Ishikawa (cell line): ENCODE measurements around the gene HOXA5.

Source experiments
- CEBPB ChIP-seq: IDR thresholded peaks from 2 replicates; pipeline ENCODE4 v1.6.1; 2012
- CREB1 ChIP-seq: IDR thresholded peaks from 2 replicates; pipeline ENCODE4 v1.6.1; 2012; ENCODE audit warnings: low read depth
- EGR1 ChIP-seq: IDR thresholded peaks from 2 replicates; pipeline ENCODE4 v1.6.1; 2012
- EP300 ChIP-seq: IDR thresholded peaks from 2 replicates; pipeline ENCODE4 v1.6.1; 2012; ENCODE audit warnings: borderline replicate concordance
- FOXM1 ChIP-seq: IDR thresholded peaks from 2 replicates; pipeline ENCODE4 v1.6.1; 2012; ENCODE audit warnings: low read depth, borderline replicate concordance
- NFIC ChIP-seq: IDR thresholded peaks from 2 replicates; pipeline ENCODE4 v1.6.1; 2012
- RAD21 ChIP-seq: IDR thresholded peaks from 2 replicates; pipeline ENCODE4 v1.6.1; 2012; ENCODE audit warnings: low read depth
- TAF1 ChIP-seq: IDR thresholded peaks from 2 replicates; pipeline ENCODE4 v1.6.1; 2012; ENCODE audit warnings: low read depth, mild to moderate bottlenecking
- TCF12 ChIP-seq: IDR thresholded peaks from 2 replicates; pipeline ENCODE4 v1.6.1; 2012; ENCODE audit warnings: low read depth
- TEAD4 ChIP-seq: IDR thresholded peaks from 2 replicates; pipeline ENCODE4 v1.6.1; 2012
- YY1 ChIP-seq: IDR thresholded peaks from 2 replicates; pipeline ENCODE4 v1.6.1; 2012; ENCODE audit warnings: low read depth
- ZBTB7A ChIP-seq: IDR thresholded peaks from 2 replicates; pipeline ENCODE4 v1.6.1; 2012; ENCODE audit warnings: low read depth
- TF ChIP-seq, protein P1 (sequence below): IDR thresholded peaks from 2 replicates; pipeline ENCODE4 v1.6.1; 2012; ENCODE audit warnings: low read depth, mild to moderate bottlenecking
- TF ChIP-seq, protein P2 (sequence below): IDR thresholded peaks from 2 replicates; pipeline ENCODE4 v1.6.1; 2012
- TF ChIP-seq, protein P3 (sequence below): IDR thresholded peaks from 2 replicates; pipeline ENCODE4 v1.6.1; 2012

Gene HOXA5

DNA sequence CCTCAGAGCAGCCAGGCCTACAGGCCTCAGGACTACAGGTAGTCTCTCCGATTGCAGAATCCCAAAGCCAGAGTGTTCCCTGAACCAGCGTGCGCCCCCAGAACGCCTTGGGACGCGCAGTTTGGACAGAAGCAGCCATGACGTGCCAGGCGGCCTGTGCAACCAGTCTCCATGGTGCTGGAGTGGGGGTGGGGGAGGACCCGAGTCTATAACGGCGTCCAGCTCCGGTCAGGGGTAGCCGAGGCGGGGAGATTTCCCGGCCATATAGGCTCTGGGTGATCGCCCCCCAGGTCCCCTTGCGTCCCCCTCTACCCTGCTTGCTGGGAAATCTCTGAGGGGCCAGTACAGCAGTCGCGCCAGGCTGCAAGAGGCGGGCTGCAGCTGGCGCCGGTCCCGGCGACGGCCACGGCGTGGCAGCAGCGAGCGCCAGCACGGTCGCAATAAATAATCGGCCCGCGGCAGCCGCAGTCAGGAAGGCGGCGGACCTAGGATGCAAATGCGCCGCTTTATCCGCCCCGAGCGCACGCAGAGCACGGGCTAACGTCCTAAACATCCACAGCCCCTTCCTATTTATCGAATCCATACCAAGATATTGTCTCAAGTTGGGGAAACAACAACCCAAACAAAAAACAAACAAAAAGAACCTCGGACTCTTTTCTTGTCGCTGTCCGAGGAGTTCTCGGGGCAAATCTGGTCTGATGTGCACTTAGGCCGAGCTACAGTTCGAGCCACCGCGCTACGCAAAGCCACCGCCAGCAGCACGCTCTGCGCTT is 7.3 kb upstream of the HOXA5 start:
- TF ChIP-seq CEBPB (no peak), EGR1 (0 out of 2 replicates have a peak, but pooled peaks have one; percentile 8), TEAD4 (peak; percentile 6; the same call in 1 of the 2 replicates), ZBTB7A (peak; percentile 39; the same call in 1 of the 2 replicates), CREB1 (no peak), FOXM1 (no peak), TAF1 (peak; percentile 47; the same call in 1 of the 2 replicates), EP300 (no peak), NFIC (0 out of 2 replicates have a peak, but pooled peaks have one; percentile 40), RAD21 (peak; percentile 47; the same call in 1 of the 2 replicates), TCF12 (peak; percentile 39; the same call in 1 of the 2 replicates), YY1 (peak; percentile 73; the same call in 1 of the 2 replicates)
- TF ChIP-seq, protein P1, sequence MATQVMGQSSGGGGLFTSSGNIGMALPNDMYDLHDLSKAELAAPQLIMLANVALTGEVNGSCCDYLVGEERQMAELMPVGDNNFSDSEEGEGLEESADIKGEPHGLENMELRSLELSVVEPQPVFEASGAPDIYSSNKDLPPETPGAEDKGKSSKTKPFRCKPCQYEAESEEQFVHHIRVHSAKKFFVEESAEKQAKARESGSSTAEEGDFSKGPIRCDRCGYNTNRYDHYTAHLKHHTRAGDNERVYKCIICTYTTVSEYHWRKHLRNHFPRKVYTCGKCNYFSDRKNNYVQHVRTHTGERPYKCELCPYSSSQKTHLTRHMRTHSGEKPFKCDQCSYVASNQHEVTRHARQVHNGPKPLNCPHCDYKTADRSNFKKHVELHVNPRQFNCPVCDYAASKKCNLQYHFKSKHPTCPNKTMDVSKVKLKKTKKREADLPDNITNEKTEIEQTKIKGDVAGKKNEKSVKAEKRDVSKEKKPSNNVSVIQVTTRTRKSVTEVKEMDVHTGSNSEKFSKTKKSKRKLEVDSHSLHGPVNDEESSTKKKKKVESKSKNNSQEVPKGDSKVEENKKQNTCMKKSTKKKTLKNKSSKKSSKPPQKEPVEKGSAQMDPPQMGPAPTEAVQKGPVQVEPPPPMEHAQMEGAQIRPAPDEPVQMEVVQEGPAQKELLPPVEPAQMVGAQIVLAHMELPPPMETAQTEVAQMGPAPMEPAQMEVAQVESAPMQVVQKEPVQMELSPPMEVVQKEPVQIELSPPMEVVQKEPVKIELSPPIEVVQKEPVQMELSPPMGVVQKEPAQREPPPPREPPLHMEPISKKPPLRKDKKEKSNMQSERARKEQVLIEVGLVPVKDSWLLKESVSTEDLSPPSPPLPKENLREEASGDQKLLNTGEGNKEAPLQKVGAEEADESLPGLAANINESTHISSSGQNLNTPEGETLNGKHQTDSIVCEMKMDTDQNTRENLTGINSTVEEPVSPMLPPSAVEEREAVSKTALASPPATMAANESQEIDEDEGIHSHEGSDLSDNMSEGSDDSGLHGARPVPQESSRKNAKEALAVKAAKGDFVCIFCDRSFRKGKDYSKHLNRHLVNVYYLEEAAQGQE: peak; percentile 64
- TF ChIP-seq, protein P2, sequence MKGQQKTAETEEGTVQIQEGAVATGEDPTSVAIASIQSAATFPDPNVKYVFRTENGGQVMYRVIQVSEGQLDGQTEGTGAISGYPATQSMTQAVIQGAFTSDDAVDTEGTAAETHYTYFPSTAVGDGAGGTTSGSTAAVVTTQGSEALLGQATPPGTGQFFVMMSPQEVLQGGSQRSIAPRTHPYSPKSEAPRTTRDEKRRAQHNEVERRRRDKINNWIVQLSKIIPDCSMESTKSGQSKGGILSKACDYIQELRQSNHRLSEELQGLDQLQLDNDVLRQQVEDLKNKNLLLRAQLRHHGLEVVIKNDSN: no peak
- TF ChIP-seq, protein P3, sequence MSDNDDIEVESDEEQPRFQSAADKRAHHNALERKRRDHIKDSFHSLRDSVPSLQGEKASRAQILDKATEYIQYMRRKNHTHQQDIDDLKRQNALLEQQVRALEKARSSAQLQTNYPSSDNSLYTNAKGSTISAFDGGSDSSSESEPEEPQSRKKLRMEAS: peak; percentile 28

DNA sequence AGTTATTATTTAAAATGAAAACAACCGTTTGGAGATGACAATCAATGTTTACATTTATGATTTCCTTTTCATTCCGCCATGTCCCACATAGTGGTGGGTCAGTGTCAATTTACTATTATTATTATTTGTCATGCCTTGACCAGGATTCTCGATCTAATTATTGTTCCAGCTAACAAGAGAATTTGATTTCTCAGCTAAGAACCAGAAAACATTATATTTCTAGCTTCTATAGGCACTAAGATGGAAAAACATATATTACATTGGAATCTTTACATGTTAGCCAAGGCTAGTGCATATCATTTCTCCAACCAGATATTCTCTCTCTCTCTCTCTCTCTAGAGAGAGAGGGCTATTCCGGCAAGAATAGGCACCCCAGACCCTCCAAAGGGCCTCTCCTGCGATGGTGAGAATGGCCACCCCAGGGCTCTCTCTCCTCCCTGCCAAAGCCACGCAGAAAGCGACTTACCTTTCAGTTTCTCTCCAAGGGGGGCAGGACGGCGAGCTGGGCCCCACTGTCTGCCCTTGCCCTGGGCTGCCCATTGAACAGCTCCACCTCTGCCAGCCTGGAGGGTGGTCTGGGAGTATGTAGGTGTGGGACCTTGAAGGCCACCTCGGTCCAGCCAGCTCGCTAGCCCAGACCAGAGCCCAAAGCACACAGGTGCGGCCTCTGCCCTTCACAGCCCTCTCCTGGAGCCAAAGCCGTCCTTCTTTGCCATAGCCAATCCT is 6.5 kb upstream of the HOXA5 start:
- TF ChIP-seq TEAD4: no peak
- TF ChIP-seq NFIC: no peak; the same call in 1 of the 2 replicates
- TF ChIP-seq, protein P1: no peak
- TF ChIP-seq CEBPB: no peak
- no peak for TF ChIP-seq EP300
- TF ChIP-seq CREB1: no peak
- TF ChIP-seq TCF12: no peak
- no peak for TF ChIP-seq RAD21
- TF ChIP-seq EGR1: no peak
- TF ChIP-seq, protein P2: no peak
- no peak for TF ChIP-seq FOXM1
- TF ChIP-seq, protein P3: no peak
- TF ChIP-seq TAF1: no peak
- TF ChIP-seq YY1: no peak
- TF ChIP-seq ZBTB7A: no peak

DNA sequence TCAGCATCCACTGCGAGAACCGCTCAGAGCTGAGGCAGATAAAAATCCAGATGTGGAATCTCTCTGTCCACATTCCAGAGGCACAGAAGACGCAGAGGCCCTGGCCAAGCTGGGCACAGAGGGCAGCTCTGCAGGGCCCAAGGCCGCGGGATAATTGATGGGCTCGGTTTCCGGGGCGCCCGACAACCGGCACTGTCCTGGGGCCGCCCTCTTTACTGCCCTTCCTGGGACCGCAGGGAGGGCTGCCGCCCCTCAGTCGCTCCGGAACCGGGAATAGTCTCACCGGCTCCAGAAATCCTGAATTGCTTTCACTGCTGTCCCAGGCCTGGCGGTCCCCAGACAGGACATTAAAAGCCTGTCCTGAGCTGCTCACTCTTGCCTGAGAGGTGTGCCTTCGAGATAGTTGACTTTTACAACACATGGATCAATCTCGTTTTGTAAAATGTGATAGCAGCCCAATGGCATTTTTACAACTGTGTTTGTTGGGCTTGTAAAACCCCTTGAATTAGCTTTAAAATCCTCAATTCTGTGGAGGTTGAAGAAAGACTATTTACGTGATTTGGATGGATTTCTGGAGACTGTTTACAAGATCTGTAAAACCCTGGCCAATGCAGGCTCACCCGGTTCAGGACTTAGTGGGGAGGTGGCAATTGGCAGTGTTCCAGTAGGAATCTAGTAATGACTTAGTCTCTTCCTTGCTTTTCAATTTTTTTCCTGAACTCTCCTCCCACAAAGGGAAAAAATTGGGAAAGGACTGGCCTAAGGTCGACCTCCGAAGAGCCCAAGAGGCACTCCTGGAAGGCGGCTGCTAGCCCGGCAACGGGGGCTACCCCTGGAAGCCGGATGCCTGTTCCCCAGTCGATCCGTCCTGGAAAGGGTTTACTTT is 5.5 kb upstream of the HOXA5 start:
- TF ChIP-seq FOXM1: no peak
- 0 out of 2 replicates have a peak, but pooled peaks have one; percentile 31 for TF ChIP-seq NFIC
- no peak for TF ChIP-seq YY1
- TF ChIP-seq, protein P3: no peak
- TF ChIP-seq EP300: no peak

DNA sequence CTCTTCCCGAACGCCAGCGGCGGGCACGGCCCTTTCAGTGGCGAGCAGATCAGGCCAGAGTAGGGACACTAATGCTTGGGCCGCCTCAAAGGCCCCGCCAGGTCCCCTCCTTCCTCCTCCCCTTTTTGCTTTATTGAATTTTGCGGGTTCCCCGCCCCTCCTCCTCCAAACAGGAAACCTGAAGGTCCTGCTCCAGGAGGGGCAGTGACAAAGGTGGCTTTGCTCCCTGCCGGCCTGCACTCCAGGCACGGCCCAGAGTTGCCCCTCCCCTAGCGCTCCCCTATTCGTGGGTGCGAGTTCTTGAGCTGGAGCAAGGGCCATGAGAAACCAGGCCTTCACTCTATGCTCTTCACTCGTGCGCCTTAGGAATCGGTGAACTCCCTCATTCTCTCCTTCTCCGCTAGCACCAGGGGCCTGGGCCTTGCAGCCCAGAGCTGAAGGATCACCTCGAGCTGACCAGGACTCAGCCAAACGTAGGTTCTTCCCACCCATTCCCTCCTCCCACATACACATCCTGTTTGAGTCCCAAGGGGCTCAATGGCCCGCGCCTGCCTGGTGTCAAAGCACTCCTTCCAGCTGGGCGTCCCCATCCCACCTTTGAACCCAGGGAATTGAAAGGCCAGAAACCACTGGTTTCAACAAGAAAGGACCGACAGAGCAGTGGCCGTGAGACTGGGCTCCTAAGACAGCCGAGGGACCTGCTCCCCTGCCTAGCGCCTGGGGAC is 4.7 kb upstream of the HOXA5 start:
- no peak; the same call in 1 of the 2 replicates for TF ChIP-seq TCF12
- 0 out of 2 replicates have a peak, but pooled peaks have one; percentile 11 for TF ChIP-seq TAF1
